A549 treated with Mapracorat at 1 μM for 4 hours (cell line): ENCODE results near the gene FAM209A. TPM values are rescaled to one million over a fixed set of nuclear protein-coding genes. Genes with fewer than 3 reads are reported as not detected.

Experiments
- total RNA-seq: library from RNA; stranded (reverse); fragments of 200-300 nt; extraction: Qiagen RNA extraction; gene quantifications from 5 replicates; pipeline ENCODE4 v1.2.3, GENCODE V29; 2022

Gene FAM209A, protein sequence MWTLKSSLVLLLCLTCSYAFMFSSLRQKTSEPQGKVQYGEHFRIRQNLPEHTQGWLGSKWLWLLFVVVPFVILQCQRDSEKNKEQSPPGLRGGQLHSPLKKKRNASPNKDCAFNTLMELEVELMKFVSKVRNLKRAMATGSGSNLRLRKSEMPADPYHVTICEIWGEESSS
- total RNA-seq: 0.28 to 0.43 TPM (median 0.30 TPM) in 4 of 5 replicates, not detected in the other

DNA sequence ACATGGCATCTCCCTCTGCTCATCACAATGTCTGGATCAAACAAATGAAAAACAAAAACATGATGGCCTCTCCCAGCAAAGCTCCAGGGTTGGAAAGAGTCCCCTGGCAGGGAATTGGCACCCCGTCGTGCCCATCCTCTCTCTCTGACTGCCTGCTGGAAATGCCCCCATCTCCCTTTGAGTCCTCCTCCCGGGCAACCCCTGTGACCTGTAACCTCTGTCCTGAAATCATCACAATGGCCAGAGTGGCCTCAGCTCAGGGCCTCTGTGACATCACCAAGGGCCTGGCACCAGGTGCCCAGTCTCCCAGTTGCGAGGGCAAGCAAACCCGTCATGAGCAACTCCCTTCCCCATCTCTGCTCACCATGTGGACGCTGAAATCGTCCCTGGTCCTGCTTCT, at the start of gene FAM209A:
TSS of gene FAM209A (plus strand) at position 301 of the 400 bp plus-strand sequence. CDS start at position 366, 65 bp downstream.

DNA sequence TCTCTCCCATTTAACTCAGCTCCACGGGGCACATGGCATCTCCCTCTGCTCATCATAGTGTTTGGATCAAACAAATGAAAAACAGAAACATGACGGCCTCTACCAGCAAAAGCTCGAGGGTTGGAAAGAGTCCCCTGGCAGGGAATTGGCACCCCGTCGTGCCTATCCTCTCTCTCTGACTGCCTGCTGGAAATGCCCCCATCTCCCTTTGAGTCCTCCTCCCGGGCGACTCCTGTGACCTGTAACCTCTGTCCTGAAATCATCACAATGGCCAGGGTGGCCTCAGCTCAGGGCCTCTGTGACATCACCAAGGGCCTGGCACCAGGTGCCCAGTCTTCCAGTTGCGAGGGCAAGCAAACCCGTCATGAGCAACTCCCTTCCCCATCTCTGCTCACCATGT, 8.4 kb downstream of the FAM209A start, which contains the start of gene FAM209B:
TSS of gene FAM209B (plus strand) at position 301 of the 400 bp plus-strand sequence. CDS start at position 397, 96 bp downstream.

Other genes starting within 250 kb of the FAM209A start
- gene FAM210B, start 165.8 kb upstream of the FAM209A start, total RNA-seq: 10.2 to 12.8 TPM (median 11.5 TPM) in 5 replicates
- 94.7 to 105 TPM (median 103 TPM) in 5 replicates for gene AURKA, start 132.5 kb upstream of the FAM209A start, total RNA-seq
- gene CSTF1, start 132.1 kb upstream of the FAM209A start, total RNA-seq: 34.6 to 39.8 TPM (median 36.4 TPM) in 5 replicates
- gene CASS4, start 112.5 kb upstream of the FAM209A start, total RNA-seq: 0.05 to 0.06 TPM in 2 of 5 replicates, not detected in the others
- gene RTF2, start 56.1 kb upstream of the FAM209A start, total RNA-seq: 81.2 to 97.5 TPM (median 88.2 TPM) in 5 replicates
- 0.22 to 0.67 TPM (median 0.34 TPM) in 5 replicates for gene FAM209B, start 8.5 kb downstream of the FAM209A start, total RNA-seq
- gene TFAP2C, start 104.6 kb downstream of the FAM209A start, total RNA-seq: 13.1 to 15.0 TPM (median 13.5 TPM) in 5 replicates